Endothelial cell of umbilical vein (primary cell): ENCODE results near the gene MCCC1. TPM values are rescaled to one million over a fixed set of nuclear protein-coding genes. Genes with fewer than 3 reads are reported as not detected.

Experiments used
- BruUV-seq: library from RNA; stranded (reverse); fragments of 400-500 nt; replicated peaks from 2 replicates; lab custom pipeline; 2021; lab: Mats Ljungman, UMichigan
- CTCF ChIA-PET: fragments of 300-600, 350-600 bp; sonication (Branson Sonifier 250); formaldehyde crosslinking; loops from one replicate; lab custom pipeline; 2021; ENCODE audit warnings: antibody characterized with exemption, inconsistent platforms; lab: Charles Lee
- POLR2A ChIA-PET: fragments of 300-600, 350-600 bp; sonication (Branson Sonifier 250); formaldehyde crosslinking; loops from one replicate; lab custom pipeline; 2021; ENCODE audit warnings: antibody characterized with exemption, inconsistent platforms; lab: Charles Lee
- DNase-seq: peaks from one replicate; pipeline ENCODE4 v3.0.0-alpha.2; 2011; ENCODE audit warnings: low read depth, low spot score
- FAIRE-seq: peaks from 2 replicates; lab custom pipeline; 2011; peaks lifted over from hg19 to GRCh38; lab: Jason Lieb, UNC
- H2AFZ ChIP-seq: 2 replicates; pipeline ENCODE4 v1.6.0; 2012; ENCODE audit warnings: low read depth, low read length, control low read depth, inconsistent platforms
- H3K27ac ChIP-seq: 2 replicates; pipeline ENCODE4 v1.5.1; 2011; ENCODE audit warnings: low read depth, mild to moderate bottlenecking, control low read depth, low read length, moderate library complexity; ENCODE audit not compliant: insufficient read depth
- H3K27me3 ChIP-seq, 2 experiments: 2 replicates each; pipeline versions ENCODE4 v1.6.0 to v1.6.1; 2011; ENCODE audit warnings: low read length in 2 of 2, mixed read lengths in 1 of 2; ENCODE audit not compliant: control insufficient read depth in 2 of 2, insufficient read depth in 2 of 2
- H3K36me3 ChIP-seq, 2 experiments: 2 replicates in 1 of 2; 3 replicates in 1 of 2; pipeline ENCODE4 v1.5.1; 2011; ENCODE audit warnings: low read length in 2 of 2, mild to moderate bottlenecking in 1 of 2, moderate library complexity in 1 of 2; ENCODE audit not compliant: control insufficient read depth in 2 of 2, insufficient read depth in 2 of 2; ENCODE audit errors: extremely low read depth in 1 of 2
- H3K4me1 ChIP-seq: 3 replicates; pipeline ENCODE4 v1.5.1; 2011; ENCODE audit warnings: mild to moderate bottlenecking, low read length; ENCODE audit not compliant: control insufficient read depth, insufficient read depth; ENCODE audit errors: extremely low read depth
- H3K4me2 ChIP-seq: 2 replicates; pipeline ENCODE4 v1.6.1; 2011; ENCODE audit warnings: low read length, control low read depth, mixed read lengths; ENCODE audit not compliant: insufficient read depth
- H3K4me3 ChIP-seq, 3 experiments: fragments of 200-600 bp in 1 of 3; sonication (generic), shearing (Covaris generic) in 1 of 3; replicated peaks in 1 of 3; 2 replicates each; pipeline ENCODE4 v1.5.1; 2011 to 2016; ENCODE audit warnings: control low read depth in 3 of 3, low read length in 3 of 3, mild to moderate bottlenecking in 2 of 3, inconsistent platforms in 1 of 3, low read depth in 1 of 3, moderate library complexity in 1 of 3; ENCODE audit not compliant: insufficient read depth in 1 of 3
- H3K79me2 ChIP-seq: 2 replicates; pipeline ENCODE4 v1.6.0; 2012; ENCODE audit warnings: low read length, inconsistent platforms; ENCODE audit not compliant: control insufficient read depth, insufficient read depth
- H3K9ac ChIP-seq: replicated peaks from 2 replicates; pipeline ENCODE3; 2011; ENCODE audit warnings: low read length, control low read depth; ENCODE audit not compliant: insufficient read depth; ENCODE audit errors: extremely low read depth
- H3K9me1 ChIP-seq: replicated peaks from 3 replicates; pipeline ENCODE4 v1.6.0; 2011; ENCODE audit warnings: mild to moderate bottlenecking, low read length; ENCODE audit not compliant: control insufficient read depth, insufficient read depth; ENCODE audit errors: extremely low read depth
- H3K9me3 ChIP-seq: replicated peaks from 2 replicates; pipeline ENCODE4 v1.5.1; 2012; ENCODE audit warnings: low read length, inconsistent platforms; ENCODE audit not compliant: control insufficient read depth, insufficient read depth
- H4K20me1 ChIP-seq: replicated peaks from 2 replicates; pipeline ENCODE3; 2011; ENCODE audit warnings: mild to moderate bottlenecking, low read length; ENCODE audit not compliant: control insufficient read depth, insufficient read depth; ENCODE audit errors: extremely low read depth
- CTCF ChIP-seq, 2 donors: IDR thresholded peaks; 1 replicate in 1 of 2; 2 replicates in 1 of 2; pipeline ENCODE4 v1.5.1; 2011; ENCODE audit warnings: low read length in 2 of 2, mild to moderate bottlenecking in 2 of 2, moderate library complexity in 2 of 2, control low read depth in 1 of 2, inconsistent platforms in 1 of 2, low read depth in 1 of 2; ENCODE audit not compliant: insufficient read depth in 1 of 2; ENCODE audit errors: extremely low read depth in 1 of 2
- EZH2 ChIP-seq: IDR thresholded peaks from 2 replicates; pipeline ENCODE4 v1.6.1; 2012; ENCODE audit warnings: borderline replicate concordance, low read depth, mild to moderate bottlenecking, moderate library complexity, low read length, inconsistent platforms; ENCODE audit not compliant: severe bottlenecking
- FOS ChIP-seq: IDR thresholded peaks from 2 replicates; pipeline ENCODE4 v1.6.1; 2011; ENCODE audit warnings: mild to moderate bottlenecking, low read length, moderate library complexity, borderline replicate concordance; ENCODE audit not compliant: insufficient read depth
- GATA2 ChIP-seq: IDR thresholded peaks from 2 replicates; pipeline ENCODE4 v1.7.0; 2011; ENCODE audit warnings: low read depth, mild to moderate bottlenecking, moderate library complexity, mixed read lengths, low read length; ENCODE audit not compliant: insufficient read length, insufficient read depth
- JUN ChIP-seq: IDR thresholded peaks from 2 replicates; pipeline ENCODE4 v1.6.1; 2011; ENCODE audit warnings: borderline replicate concordance, low read depth; ENCODE audit not compliant: insufficient read length, insufficient read depth
- MAX ChIP-seq: IDR thresholded peaks from 2 replicates; pipeline ENCODE4 v1.6.1; 2011; ENCODE audit not compliant: insufficient read depth, insufficient read length
- MYC ChIP-seq: IDR thresholded peaks from one replicate; pipeline ENCODE4 v1.6.1; 2011; ENCODE audit warnings: mild to moderate bottlenecking, low read depth, low read length
- POLR2A ChIP-seq: IDR thresholded peaks from 2 replicates; pipeline ENCODE4 v1.6.1; 2012; ENCODE audit warnings: low read depth, mild to moderate bottlenecking, control low read depth, low read length
- POLR2AphosphoS5 ChIP-seq: IDR thresholded peaks from 2 replicates; pipeline ENCODE4 v1.6.1; 2012; ENCODE audit warnings: low read depth, mild to moderate bottlenecking, control low read depth, low read length, moderate library complexity; ENCODE audit not compliant: insufficient read depth
- dilution Hi-C: fragments of 300-500 bp; cut with MboI; formaldehyde crosslinking; loops from one replicate; pipeline ENCODE4 v1.15.0; 2019; ENCODE audit warnings: low sequenced_read_pairs; ENCODE audit not compliant: extremely low pct_ligation_motif_present
- intact Hi-C: fragments of 100-400 bp; cut with micrococcal nuclease; formaldehyde crosslinking; loops from one replicate; pipeline ENCODE4 v1.10.0; 2022
- polyA plus RNA-seq, 4 experiments: library from polyadenylated mRNA; depleted of rRNA in 3 of 4; stranded (reverse) in 3 of 4; unstranded in 1 of 4; fragments of >200 nt; gene quantifications; 2 replicates each; pipeline versions ENCODE4 v1.2.1 to v1.2.3, GENCODE V29; 2011 to 2012; ENCODE audit warnings: missing spikeins in 1 of 4
- total RNA-seq: library from RNA; stranded (reverse); gene quantifications from 2 replicates; pipeline ENCODE4 v1.2.3, GENCODE V29; 2021

The MCCC1 gene
- total and polyA plus RNA-seq, 2 donors (not counting 3 experiments of a cell fraction or from before 2014, with no cell fraction given), result 9.2 to 19.7 TPM

GRCh38 chr3:182970811-182971418 is 128.4 kb downstream of the MCCC1 start:
- TF ChIP-seq FOS, result no peak
- no peak for TF ChIP-seq POLR2AphosphoS5
- TF ChIP-seq EZH2, result no peak
- TF ChIP-seq MYC, result no peak
- TF ChIP-seq POLR2A, result no peak
- TF ChIP-seq GATA2, result no peak
- no peak for TF ChIP-seq JUN
- no peak for TF ChIP-seq MAX
- no peak for TF ChIP-seq CTCF (IDR thresholded peaks at IDR 0.05; ENCODE audit: extremely low read depth in 1 of 2, insufficient read depth in 1 of 2, low read depth in 1 of 2, low read length in 2 of 2)
- FAIRE-seq (no peak), DNase-seq (no peak)
- intact Hi-C loops, result no loop called here
- Histone ChIP-seq H2AFZ (no peak overlapping the region), H3K4me3 (no peak overlapping the region), H3K9ac (no peak overlapping the region), H3K9me3 (no peaks in the 10 kb centered on the region), H3K4me2 (no peak overlapping the region), H3K79me2 (peaks cover 66% of the 10 kb centered on the region), H3K36me3 (no peaks in the 10 kb centered on the region), H4K20me1 (peaks cover 2% of the 10 kb centered on the region), H3K9me1 (no peaks in the 10 kb centered on the region), H3K4me1 (peaks cover 7% of the 10 kb centered on the region), H3K27ac (no peak overlapping the region), H3K27me3 (no peaks in the 10 kb centered on the region)
- POLR2A ChIA-PET, result no interaction called here
- CTCF ChIA-PET, result no interaction called here
- BruUV-seq, result no TSS peak
- dilution Hi-C loops, result no loop called here
